GM23338 (cell line): ENCODE measurements around the gene AGPAT4. TPM values are rescaled to one million over a fixed set of nuclear protein-coding genes. Genes with fewer than 3 reads are reported as not detected.

Source experiments
- ATAC-seq: fragments of 200-7000 bp; cut with Tn5 transposase; 3 replicates; pipeline ENCODE4 v1.9.1; 2020
- DNase-seq: peaks from one replicate; pipeline ENCODE4 v3.0.0-alpha.2; 2015; ENCODE audit warnings: low spot score
- H2AFZ ChIP-seq: fragments of 200-600 bp; sonication (generic); 2 replicates; pipeline ENCODE4 v1.8.0; 2016; ENCODE audit warnings: antibody characterized with exemption, mild to moderate bottlenecking, moderate library complexity
- H3F3A ChIP-seq: fragments of 200-600 bp; sonication (generic); replicated peaks from 2 replicates; pipeline ENCODE4 v1.8.0; 2017; ENCODE audit warnings: antibody characterized with exemption, mixed run types, low read depth
- H3K27ac ChIP-seq: fragments of 200-600 bp; sonication (generic); 2 replicates; pipeline ENCODE4 v1.6.1; 2016; ENCODE audit warnings: low read depth
- H3K27me3 ChIP-seq: fragments of 200-600 bp; sonication (generic); 2 replicates; pipeline ENCODE4 v1.8.0; 2016; ENCODE audit warnings: mild to moderate bottlenecking, mixed run types, moderate library complexity; ENCODE audit not compliant: insufficient read depth
- H3K36me3 ChIP-seq: fragments of 200-600 bp; sonication (generic); 2 replicates; pipeline ENCODE4 v1.8.0; 2016; ENCODE audit warnings: mild to moderate bottlenecking; ENCODE audit not compliant: insufficient read depth
- H3K4me1 ChIP-seq: fragments of 200-600 bp; sonication (generic); 2 replicates; pipeline ENCODE4 v1.8.0; 2016; ENCODE audit warnings: mild to moderate bottlenecking, moderate library complexity; ENCODE audit not compliant: insufficient read depth
- H3K4me2 ChIP-seq: fragments of 200-600 bp; sonication (generic); 2 replicates; pipeline ENCODE4 v1.7.1; 2017; ENCODE audit warnings: mixed run types
- H3K4me3 ChIP-seq: fragments of 200-600 bp; sonication (generic); 2 replicates; pipeline ENCODE4 v1.6.1; 2016; ENCODE audit warnings: mixed run types
- H3K79me2 ChIP-seq: fragments of 200-600 bp; sonication (generic); replicated peaks from 2 replicates; pipeline ENCODE4 v1.8.0; 2017; ENCODE audit warnings: mild to moderate bottlenecking; ENCODE audit not compliant: insufficient read depth
- H3K9me2 ChIP-seq: fragments of 200-600 bp; sonication (generic); 2 replicates; pipeline ENCODE4 v1.8.0; 2017; ENCODE audit not compliant: insufficient read depth
- H4K20me1 ChIP-seq: fragments of 200-600 bp; sonication (generic); replicated peaks from 2 replicates; pipeline ENCODE4 v1.8.0; 2017; ENCODE audit warnings: mild to moderate bottlenecking; ENCODE audit not compliant: insufficient read depth
- H3K27ac Mint-ChIP-seq: 2 replicates; pipeline ENCODE4 v1.8.0; 2020; ENCODE audit warnings: inconsistent platforms, mild to moderate bottlenecking, moderate library complexity, mixed read lengths
- H3K27me3 Mint-ChIP-seq: 3 replicates; pipeline ENCODE4 v1.8.0; 2022; ENCODE audit warnings: low read depth, mild to moderate bottlenecking, moderate library complexity, mixed read lengths, inconsistent platforms; ENCODE audit not compliant: insufficient read depth, poor library complexity
- H3K36me3 Mint-ChIP-seq: 3 replicates; pipeline ENCODE4 v1.8.0; 2021; ENCODE audit warnings: low read depth, mild to moderate bottlenecking, inconsistent platforms, moderate library complexity, mixed read lengths
- H3K4me1 Mint-ChIP-seq: 3 replicates; pipeline ENCODE4 v1.8.0; 2020; ENCODE audit warnings: mild to moderate bottlenecking, inconsistent platforms, mixed read lengths
- H3K4me3 Mint-ChIP-seq: 3 replicates; pipeline ENCODE4 v1.8.0; 2021; ENCODE audit warnings: moderate library complexity, mild to moderate bottlenecking, inconsistent platforms, mixed read lengths
- H3K9me3 Mint-ChIP-seq: 3 replicates; pipeline ENCODE4 v1.8.0; 2020; ENCODE audit warnings: moderate library complexity, mild to moderate bottlenecking, inconsistent platforms, mixed read lengths
- CREB1 ChIP-seq: fragments of 250-450 bp; sonication (Bioruptor Pico); IDR thresholded peaks from 2 replicates; pipeline ENCODE4 v1.5.0; 2020; ENCODE audit warnings: low read depth, mild to moderate bottlenecking, moderate library complexity
- EZH2 ChIP-seq: fragments of 200-600 bp; sonication (generic); IDR thresholded peaks from one replicate; pipeline ENCODE4 v1.8.0; 2017; ENCODE audit warnings: antibody characterized with exemption, mild to moderate bottlenecking, low read depth; ENCODE audit not compliant: unreplicated experiment
- EZH2phosphoT487 ChIP-seq: fragments of 200-600 bp; sonication (generic); IDR thresholded peaks from one replicate; pipeline ENCODE4 v1.8.1; 2018; ENCODE audit warnings: antibody characterized with exemption; ENCODE audit not compliant: unreplicated experiment
- JUNB ChIP-seq: IDR thresholded peaks from one replicate; pipeline ENCODE4 v1.6.1; 2016; ENCODE audit warnings: antibody characterized with exemption; ENCODE audit not compliant: unreplicated experiment
- NANOG ChIP-seq: IDR thresholded peaks from 2 replicates; pipeline ENCODE4 v1.6.1; 2016; ENCODE audit warnings: antibody characterized with exemption, borderline replicate concordance
- POLR2AphosphoS5 ChIP-seq: IDR thresholded peaks from 2 replicates; pipeline ENCODE4 v1.6.1; 2016; ENCODE audit warnings: antibody characterized with exemption, low read depth
- STAT1 ChIP-seq: IDR thresholded peaks from one replicate; pipeline ENCODE4 v1.6.1; 2016; ENCODE audit warnings: antibody characterized with exemption; ENCODE audit not compliant: unreplicated experiment
- ZNF114 ChIP-seq: fragments of 250-450 bp; sonication (Bioruptor Pico); IDR thresholded peaks from 2 replicates; pipeline ENCODE4 v1.5.0; 2020; ENCODE audit warnings: mild to moderate bottlenecking, moderate library complexity
- ZNF331 ChIP-seq: fragments of 250-450 bp; sonication (Bioruptor Pico); IDR thresholded peaks from 2 replicates; pipeline ENCODE4 v1.5.0; 2020; ENCODE audit warnings: low read depth, mild to moderate bottlenecking, moderate library complexity
- polyA plus RNA-seq: library from polyadenylated mRNA; unstranded; fragments of >200 nt; fragmentation: Nextera tagmentation; extraction: Ambion mirVana; gene quantifications from 2 replicates; pipeline ENCODE4 v1.2.1, GENCODE V29; 2016
- total RNA-seq: library from RNA; depleted of rRNA; stranded (reverse); fragments of >200 nt; shearing (Covaris generic); gene quantifications from 2 replicates; pipeline ENCODE4 v1.2.3, GENCODE V29; 2014
- TF ChIP-seq, protein P1 (sequence below): IDR thresholded peaks from one replicate; pipeline ENCODE4 v1.6.1; 2018; ENCODE audit warnings: antibody characterized with exemption; ENCODE audit not compliant: unreplicated experiment
- TF ChIP-seq, protein P2 (sequence below): IDR thresholded peaks from 2 replicates; pipeline ENCODE4 v1.6.1; 2016; ENCODE audit warnings: antibody characterized with exemption
- TF ChIP-seq, protein P3 (sequence below): fragments of 250-450 bp; sonication (Bioruptor Pico); IDR thresholded peaks from 2 replicates; pipeline ENCODE4 v1.5.0; 2020; ENCODE audit warnings: mild to moderate bottlenecking, moderate library complexity
- TF ChIP-seq, protein P4 (sequence below), 2 experiments: fragments of 200-600 bp in 1 of 2; sonication (generic) in 1 of 2; conservative IDR thresholded peaks; 2 replicates each; pipeline versions ENCODE4 v1.5.1 to v1.6.1; 2016 to 2017; ENCODE audit warnings: antibody characterized with exemption in 2 of 2, low read depth in 2 of 2, mild to moderate bottlenecking in 2 of 2, moderate library complexity in 1 of 2

Gene AGPAT4
- total and polyA plus RNA-seq, 2 experiments from 2014 or later = 8.9 to 19.3 TPM

DNA sequence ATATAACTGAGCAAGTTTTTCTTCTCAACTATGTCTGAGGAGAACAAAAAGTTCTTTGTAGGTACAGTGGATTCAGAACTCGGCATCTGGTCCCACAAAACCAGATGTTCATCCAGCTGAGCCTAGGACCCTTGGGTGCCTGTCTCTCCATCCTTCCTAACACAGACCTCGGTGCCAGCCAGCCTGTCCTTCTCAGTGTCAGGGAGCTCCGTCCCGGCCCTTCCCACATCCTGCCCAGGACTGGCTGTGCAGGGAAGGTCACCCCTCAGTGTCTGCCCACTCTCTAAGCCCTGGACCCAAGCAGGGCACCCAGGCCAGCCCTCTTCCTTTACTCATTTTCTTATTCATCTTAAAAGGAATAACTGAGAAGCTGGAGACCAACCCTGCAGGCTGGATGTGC, 32.0 kb upstream of the AGPAT4 start:
- H3K4me1 Mint-ChIP-seq = no peaks in the 10 kb centered on the region
- DNase-seq (no peak), ATAC-seq (no peak)
- Histone ChIP-seq H4K20me1 (no peaks in the 10 kb centered on the region), H2AFZ (no peak overlapping the region), H3K4me2 (no peak overlapping the region), H3K79me2 (no peaks in the 10 kb centered on the region), H3K4me3 (no peak overlapping the region), H3K4me1 (no peaks in the 10 kb centered on the region), H3K27ac (no peak overlapping the region), H3K36me3 (no peaks in the 10 kb centered on the region), H3K27me3 (no peaks in the 10 kb centered on the region), H3K9me2 (peaks cover 7% of the 10 kb centered on the region; the same call in 1 of the 2 replicates), H3F3A (no peaks in the 10 kb centered on the region)
- H3K36me3 Mint-ChIP-seq = peaks cover 17% of the 10 kb centered on the region; the same call in 2 of the 3 replicates
- H3K27ac Mint-ChIP-seq = no peak overlapping the region
- peaks cover 19% of the 10 kb centered on the region for H3K9me3 Mint-ChIP-seq
- TF ChIP-seq, protein P1, sequence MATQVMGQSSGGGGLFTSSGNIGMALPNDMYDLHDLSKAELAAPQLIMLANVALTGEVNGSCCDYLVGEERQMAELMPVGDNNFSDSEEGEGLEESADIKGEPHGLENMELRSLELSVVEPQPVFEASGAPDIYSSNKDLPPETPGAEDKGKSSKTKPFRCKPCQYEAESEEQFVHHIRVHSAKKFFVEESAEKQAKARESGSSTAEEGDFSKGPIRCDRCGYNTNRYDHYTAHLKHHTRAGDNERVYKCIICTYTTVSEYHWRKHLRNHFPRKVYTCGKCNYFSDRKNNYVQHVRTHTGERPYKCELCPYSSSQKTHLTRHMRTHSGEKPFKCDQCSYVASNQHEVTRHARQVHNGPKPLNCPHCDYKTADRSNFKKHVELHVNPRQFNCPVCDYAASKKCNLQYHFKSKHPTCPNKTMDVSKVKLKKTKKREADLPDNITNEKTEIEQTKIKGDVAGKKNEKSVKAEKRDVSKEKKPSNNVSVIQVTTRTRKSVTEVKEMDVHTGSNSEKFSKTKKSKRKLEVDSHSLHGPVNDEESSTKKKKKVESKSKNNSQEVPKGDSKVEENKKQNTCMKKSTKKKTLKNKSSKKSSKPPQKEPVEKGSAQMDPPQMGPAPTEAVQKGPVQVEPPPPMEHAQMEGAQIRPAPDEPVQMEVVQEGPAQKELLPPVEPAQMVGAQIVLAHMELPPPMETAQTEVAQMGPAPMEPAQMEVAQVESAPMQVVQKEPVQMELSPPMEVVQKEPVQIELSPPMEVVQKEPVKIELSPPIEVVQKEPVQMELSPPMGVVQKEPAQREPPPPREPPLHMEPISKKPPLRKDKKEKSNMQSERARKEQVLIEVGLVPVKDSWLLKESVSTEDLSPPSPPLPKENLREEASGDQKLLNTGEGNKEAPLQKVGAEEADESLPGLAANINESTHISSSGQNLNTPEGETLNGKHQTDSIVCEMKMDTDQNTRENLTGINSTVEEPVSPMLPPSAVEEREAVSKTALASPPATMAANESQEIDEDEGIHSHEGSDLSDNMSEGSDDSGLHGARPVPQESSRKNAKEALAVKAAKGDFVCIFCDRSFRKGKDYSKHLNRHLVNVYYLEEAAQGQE = no peak
- no peak for TF ChIP-seq NANOG
- TF ChIP-seq, protein P2, sequence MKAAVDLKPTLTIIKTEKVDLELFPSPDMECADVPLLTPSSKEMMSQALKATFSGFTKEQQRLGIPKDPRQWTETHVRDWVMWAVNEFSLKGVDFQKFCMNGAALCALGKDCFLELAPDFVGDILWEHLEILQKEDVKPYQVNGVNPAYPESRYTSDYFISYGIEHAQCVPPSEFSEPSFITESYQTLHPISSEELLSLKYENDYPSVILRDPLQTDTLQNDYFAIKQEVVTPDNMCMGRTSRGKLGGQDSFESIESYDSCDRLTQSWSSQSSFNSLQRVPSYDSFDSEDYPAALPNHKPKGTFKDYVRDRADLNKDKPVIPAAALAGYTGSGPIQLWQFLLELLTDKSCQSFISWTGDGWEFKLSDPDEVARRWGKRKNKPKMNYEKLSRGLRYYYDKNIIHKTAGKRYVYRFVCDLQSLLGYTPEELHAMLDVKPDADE = no peak
- TF ChIP-seq EZH2phosphoT487 = no peak
- no peak for TF ChIP-seq POLR2AphosphoS5
- TF ChIP-seq STAT1 = no peak
- TF ChIP-seq, protein P3, sequence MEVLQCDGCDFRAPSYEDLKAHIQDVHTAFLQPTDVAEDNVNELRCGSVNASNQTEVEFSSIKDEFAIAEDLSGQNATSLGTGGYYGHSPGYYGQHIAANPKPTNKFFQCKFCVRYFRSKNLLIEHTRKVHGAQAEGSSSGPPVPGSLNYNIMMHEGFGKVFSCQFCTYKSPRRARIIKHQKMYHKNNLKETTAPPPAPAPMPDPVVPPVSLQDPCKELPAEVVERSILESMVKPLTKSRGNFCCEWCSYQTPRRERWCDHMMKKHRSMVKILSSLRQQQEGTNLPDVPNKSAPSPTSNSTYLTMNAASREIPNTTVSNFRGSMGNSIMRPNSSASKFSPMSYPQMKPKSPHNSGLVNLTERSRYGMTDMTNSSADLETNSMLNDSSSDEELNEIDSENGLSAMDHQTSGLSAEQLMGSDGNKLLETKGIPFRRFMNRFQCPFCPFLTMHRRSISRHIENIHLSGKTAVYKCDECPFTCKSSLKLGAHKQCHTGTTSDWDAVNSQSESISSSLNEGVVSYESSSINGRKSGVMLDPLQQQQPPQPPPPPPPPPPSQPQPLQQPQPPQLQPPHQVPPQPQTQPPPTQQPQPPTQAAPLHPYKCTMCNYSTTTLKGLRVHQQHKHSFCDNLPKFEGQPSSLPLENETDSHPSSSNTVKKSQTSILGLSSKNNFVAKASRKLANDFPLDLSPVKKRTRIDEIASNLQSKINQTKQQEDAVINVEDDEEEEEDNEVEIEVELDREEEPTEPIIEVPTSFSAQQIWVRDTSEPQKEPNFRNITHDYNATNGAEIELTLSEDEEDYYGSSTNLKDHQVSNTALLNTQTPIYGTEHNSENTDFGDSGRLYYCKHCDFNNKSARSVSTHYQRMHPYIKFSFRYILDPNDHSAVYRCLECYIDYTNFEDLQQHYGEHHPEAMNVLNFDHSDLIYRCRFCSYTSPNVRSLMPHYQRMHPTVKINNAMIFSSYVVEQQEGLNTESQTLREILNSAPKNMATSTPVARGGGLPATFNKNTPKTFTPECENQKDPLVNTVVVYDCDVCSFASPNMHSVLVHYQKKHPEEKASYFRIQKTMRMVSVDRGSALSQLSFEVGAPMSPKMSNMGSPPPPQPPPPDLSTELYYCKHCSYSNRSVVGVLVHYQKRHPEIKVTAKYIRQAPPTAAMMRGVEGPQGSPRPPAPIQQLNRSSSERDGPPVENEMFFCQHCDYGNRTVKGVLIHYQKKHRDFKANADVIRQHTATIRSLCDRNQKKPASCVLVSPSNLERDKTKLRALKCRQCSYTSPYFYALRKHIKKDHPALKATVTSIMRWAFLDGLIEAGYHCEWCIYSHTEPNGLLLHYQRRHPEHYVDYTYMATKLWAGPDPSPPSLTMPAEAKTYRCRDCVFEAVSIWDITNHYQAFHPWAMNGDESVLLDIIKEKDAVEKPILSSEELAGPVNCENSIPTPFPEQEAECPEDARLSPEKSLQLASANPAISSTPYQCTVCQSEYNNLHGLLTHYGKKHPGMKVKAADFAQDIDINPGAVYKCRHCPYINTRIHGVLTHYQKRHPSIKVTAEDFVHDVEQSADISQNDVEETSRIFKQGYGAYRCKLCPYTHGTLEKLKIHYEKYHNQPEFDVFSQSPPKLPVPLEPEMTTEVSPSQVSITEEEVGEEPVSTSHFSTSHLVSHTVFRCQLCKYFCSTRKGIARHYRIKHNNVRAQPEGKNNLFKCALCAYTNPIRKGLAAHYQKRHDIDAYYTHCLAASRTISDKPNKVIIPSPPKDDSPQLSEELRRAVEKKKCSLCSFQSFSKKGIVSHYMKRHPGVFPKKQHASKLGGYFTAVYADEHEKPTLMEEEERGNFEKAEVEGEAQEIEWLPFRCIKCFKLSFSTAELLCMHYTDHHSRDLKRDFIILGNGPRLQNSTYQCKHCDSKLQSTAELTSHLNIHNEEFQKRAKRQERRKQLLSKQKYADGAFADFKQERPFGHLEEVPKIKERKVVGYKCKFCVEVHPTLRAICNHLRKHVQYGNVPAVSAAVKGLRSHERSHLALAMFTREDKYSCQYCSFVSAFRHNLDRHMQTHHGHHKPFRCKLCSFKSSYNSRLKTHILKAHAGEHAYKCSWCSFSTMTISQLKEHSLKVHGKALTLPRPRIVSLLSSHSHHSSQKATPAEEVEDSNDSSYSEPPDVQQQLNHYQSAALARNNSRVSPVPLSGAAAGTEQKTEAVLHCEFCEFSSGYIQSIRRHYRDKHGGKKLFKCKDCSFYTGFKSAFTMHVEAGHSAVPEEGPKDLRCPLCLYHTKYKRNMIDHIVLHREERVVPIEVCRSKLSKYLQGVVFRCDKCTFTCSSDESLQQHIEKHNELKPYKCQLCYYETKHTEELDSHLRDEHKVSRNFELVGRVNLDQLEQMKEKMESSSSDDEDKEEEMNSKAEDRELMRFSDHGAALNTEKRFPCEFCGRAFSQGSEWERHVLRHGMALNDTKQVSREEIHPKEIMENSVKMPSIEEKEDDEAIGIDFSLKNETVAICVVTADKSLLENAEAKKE (CRISPR knock-in tag) = no peak
- no peak for TF ChIP-seq JUNB
- no peak for TF ChIP-seq ZNF331 (CRISPR knock-in tag)
- TF ChIP-seq EZH2 = no peak
- TF ChIP-seq CREB1 (CRISPR knock-in tag) = no peak
- TF ChIP-seq, protein P4, sequence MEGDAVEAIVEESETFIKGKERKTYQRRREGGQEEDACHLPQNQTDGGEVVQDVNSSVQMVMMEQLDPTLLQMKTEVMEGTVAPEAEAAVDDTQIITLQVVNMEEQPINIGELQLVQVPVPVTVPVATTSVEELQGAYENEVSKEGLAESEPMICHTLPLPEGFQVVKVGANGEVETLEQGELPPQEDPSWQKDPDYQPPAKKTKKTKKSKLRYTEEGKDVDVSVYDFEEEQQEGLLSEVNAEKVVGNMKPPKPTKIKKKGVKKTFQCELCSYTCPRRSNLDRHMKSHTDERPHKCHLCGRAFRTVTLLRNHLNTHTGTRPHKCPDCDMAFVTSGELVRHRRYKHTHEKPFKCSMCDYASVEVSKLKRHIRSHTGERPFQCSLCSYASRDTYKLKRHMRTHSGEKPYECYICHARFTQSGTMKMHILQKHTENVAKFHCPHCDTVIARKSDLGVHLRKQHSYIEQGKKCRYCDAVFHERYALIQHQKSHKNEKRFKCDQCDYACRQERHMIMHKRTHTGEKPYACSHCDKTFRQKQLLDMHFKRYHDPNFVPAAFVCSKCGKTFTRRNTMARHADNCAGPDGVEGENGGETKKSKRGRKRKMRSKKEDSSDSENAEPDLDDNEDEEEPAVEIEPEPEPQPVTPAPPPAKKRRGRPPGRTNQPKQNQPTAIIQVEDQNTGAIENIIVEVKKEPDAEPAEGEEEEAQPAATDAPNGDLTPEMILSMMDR (conservative IDR thresholded peaks at IDR 0.05; ENCODE audit: low read depth in 2 of 2) = no peak
- TF ChIP-seq ZNF114 (CRISPR knock-in tag) = no peak
- peaks cover 10% of the 10 kb centered on the region for H3K27me3 Mint-ChIP-seq
- H3K4me3 Mint-ChIP-seq = no peak overlapping the region
